Adrenal gland (tissue), 12 donors: ENCODE measurements around the gene RARB. TPM values are rescaled to one million over a fixed set of nuclear protein-coding genes. Genes with fewer than 3 reads are reported as not detected.

Source experiments
- DNase-seq, 7 donors: peaks; one replicate each; pipeline ENCODE4 v3.0.0-alpha.2; 2019 to 2020
- H3K27ac ChIP-seq, 5 donors: fragments of 200-600 bp; sonication (generic) in 4 of 5; 1 replicate in 3 of 5; 2 replicates in 2 of 5; pipeline versions ENCODE4 v1.5.1 to v1.8.0; 2016 to 2020; ENCODE audit warnings: mild to moderate bottlenecking in 1 of 5
- H3K27me3 ChIP-seq: fragments of 200-600 bp; 2 replicates; pipeline ENCODE4 v1.8.0; 2021
- H3K36me3 ChIP-seq, 2 donors: fragments of 200-600 bp; replicated peaks in 1 of 2; 1 replicate in 1 of 2; 2 replicates in 1 of 2; pipeline versions ENCODE4 v1.5.1 to v1.8.0; 2018 to 2022
- H3K4me1 ChIP-seq, 2 donors: fragments of 200-600 bp; replicated peaks in 1 of 2; 1 replicate in 1 of 2; 2 replicates in 1 of 2; pipeline versions ENCODE4 v1.5.1 to v1.8.0; 2018 to 2021
- H3K4me3 ChIP-seq, 4 donors: fragments of 200-600 bp; sonication (generic) in 3 of 4; one replicate each; pipeline ENCODE4 v1.5.1; 2016 to 2018
- H3K9me3 ChIP-seq, 3 donors: fragments of 200-600 bp; sonication (generic) in 1 of 3; replicated peaks in 1 of 3; 1 replicate in 2 of 3; 2 replicates in 1 of 3; pipeline versions ENCODE4 v1.5.1 to v1.8.0; 2016 to 2021
- POLR2A ChIP-seq, 2 donors: fragments of 450-650 bp; IDR thresholded peaks; one replicate each; pipeline ENCODE4 v1.6.1; 2017; ENCODE audit warnings: antibody characterized with exemption in 2 of 2, mild to moderate bottlenecking in 2 of 2, moderate library complexity in 1 of 2
- WGBS, 4 donors: extraction: QIAGEN DNeasy Blood & Tissue Kit in 2 of 4; methylation state at CpG; one replicate each; pipeline versions ENCODE4 v1.1.5 to v1.1.7; 2013 to 2017; 5-methylcytosine and 5-hydroxymethylcytosine counted together
- intact Hi-C, 2 donors: fragments of 100-400 bp; cut with DNase I; formaldehyde crosslinking; loops; one replicate each; pipeline versions ENCODE4 v1.14.1 to v1.15.0; 2022 to 2023
- polyA plus RNA-seq, 3 donors: library from polyadenylated mRNA; stranded (reverse); fragments of 200-250 nt in 2 of 3; fragments of 350-450 nt in 1 of 3; fragmentation: Illumina TruSeq in 1 of 3; extraction: RNeasy Lipid Tissue Mini Kit (QIAGEN cat#74804) in 1 of 3; gene quantifications; one replicate each; pipeline ENCODE4 v1.2.3, GENCODE V29; 2013 to 2014
- total RNA-seq, 9 donors: library from RNA; depleted of rRNA in 4 of 9; stranded (reverse); fragments of >200 nt in 4 of 9; fragments of 120-200 nt in 1 of 9; fragmentation: NEBNext Ultra II Directional in 1 of 9; extraction: Animal tissue kit (Norgen Biotek cat#: 25700) in 1 of 9; gene quantifications; one replicate each; pipeline versions ENCODE4 v1.1.0 to v1.2.4, GENCODE V29; 2013 to 2023
- TF ChIP-seq, protein P1 (sequence below), 6 experiments: fragments of 450-650 bp in 4 of 6; fragments of 200-600 bp in 2 of 6; sonication (generic) in 1 of 6; IDR thresholded peaks; 1 replicate in 5 of 6; 2 replicates in 1 of 6; pipeline versions ENCODE4 v1.5.1 to v1.8.0; 2016 to 2021; ENCODE audit warnings: antibody characterized with exemption in 6 of 6, mild to moderate bottlenecking in 2 of 6, moderate library complexity in 1 of 6
- donor health status: healthy with polysubstance abuse.
- donor health status: Bipolar disorder and iron deficiency.
- donor health status: DM: yes; HTN: yes; CAD: no.
- donor health status: DM: no; HTN: no; CAD: no.
- donor health status: DM: no; HTN: no; CAD: no.
- donor health status: DM: yes; HTN: yes; CAD: no.

The RARB gene
- total and polyA plus RNA-seq, 12 donors: 1.7 to 23.3 (median 9.7) TPM

DNA sequence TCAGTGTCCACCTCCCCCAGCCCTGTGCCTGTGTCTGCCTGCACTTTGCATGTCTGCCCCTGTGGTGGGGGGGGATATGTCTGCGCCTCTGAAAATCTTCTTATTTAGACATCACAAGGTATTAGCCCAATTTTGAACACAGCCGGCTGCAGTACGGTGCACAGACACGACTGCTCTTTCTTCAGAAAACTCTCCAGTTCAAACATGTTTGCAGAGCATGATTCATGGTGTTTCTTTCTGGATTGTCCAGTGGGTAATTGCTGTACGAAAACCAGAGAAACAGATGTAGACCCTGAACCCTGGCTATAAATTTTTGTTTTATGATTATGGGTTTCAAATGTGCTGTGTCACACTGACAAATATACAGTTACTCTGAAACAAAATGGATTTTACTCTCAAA is 3.4 kb upstream of the RARB start:
- 43 to 51% (median 46%) methylated on average over 5 of the region's 5 CpGs for WGBS, 4 donors
- intact Hi-C loops: no loop called here
- Histone ChIP-seq H3K27me3 (no peaks in the 10 kb centered on the region), H3K36me3 (no peaks in the 10 kb centered on the region), H3K4me1 (peaks cover 0 to 6% of the 10 kb centered on the region in 2 donors), H3K9me3 (no peaks in the 10 kb centered on the region), H3K27ac (no peak overlapping the region), H3K4me3 (no peak overlapping the region)
- DNase-seq: no peak
- no peak for TF ChIP-seq POLR2A (IDR thresholded peaks at IDR 0.05)
- TF ChIP-seq, protein P1, sequence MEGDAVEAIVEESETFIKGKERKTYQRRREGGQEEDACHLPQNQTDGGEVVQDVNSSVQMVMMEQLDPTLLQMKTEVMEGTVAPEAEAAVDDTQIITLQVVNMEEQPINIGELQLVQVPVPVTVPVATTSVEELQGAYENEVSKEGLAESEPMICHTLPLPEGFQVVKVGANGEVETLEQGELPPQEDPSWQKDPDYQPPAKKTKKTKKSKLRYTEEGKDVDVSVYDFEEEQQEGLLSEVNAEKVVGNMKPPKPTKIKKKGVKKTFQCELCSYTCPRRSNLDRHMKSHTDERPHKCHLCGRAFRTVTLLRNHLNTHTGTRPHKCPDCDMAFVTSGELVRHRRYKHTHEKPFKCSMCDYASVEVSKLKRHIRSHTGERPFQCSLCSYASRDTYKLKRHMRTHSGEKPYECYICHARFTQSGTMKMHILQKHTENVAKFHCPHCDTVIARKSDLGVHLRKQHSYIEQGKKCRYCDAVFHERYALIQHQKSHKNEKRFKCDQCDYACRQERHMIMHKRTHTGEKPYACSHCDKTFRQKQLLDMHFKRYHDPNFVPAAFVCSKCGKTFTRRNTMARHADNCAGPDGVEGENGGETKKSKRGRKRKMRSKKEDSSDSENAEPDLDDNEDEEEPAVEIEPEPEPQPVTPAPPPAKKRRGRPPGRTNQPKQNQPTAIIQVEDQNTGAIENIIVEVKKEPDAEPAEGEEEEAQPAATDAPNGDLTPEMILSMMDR (IDR thresholded peaks at IDR 0.05): no peak

DNA sequence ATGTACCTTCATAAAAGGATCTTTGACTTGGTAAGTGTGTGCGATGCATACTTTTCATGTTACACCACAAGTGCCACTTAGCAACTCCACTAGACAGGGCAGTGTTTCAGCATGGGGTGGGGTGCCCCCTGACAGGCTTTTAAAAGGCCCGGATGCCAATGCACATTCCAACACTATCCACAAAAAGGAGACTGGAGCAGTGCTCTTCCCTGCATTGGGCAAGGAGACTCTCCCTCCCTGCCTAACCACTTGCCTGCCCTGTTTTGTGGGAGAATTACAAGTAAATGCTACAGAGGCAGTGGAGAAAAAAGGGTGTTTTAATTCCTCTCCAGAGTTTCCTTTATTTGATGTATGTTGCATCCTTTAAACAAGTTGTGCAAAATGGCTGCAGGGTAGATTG is 1.7 kb upstream of the RARB start:
- no peak overlapping the region for H3K4me3 ChIP-seq
- peaks cover 0 to 6% of the 10 kb centered on the region in 2 donors for H3K4me1 ChIP-seq
- DNase-seq: no peak
- intact Hi-C loops: no loop called here
- WGBS, 4 donors: 66 to 89% (median 74%) methylated on average over 2 of the region's 2 CpGs
- H3K27ac ChIP-seq: no peak overlapping the region
- TF ChIP-seq, protein P1 (IDR thresholded peaks at IDR 0.05): no peak
- TF ChIP-seq POLR2A (IDR thresholded peaks at IDR 0.05): no peak
- H3K36me3 ChIP-seq: no peaks in the 10 kb centered on the region
- no peaks in the 10 kb centered on the region for H3K27me3 ChIP-seq
- H3K9me3 ChIP-seq: no peaks in the 10 kb centered on the region

DNA sequence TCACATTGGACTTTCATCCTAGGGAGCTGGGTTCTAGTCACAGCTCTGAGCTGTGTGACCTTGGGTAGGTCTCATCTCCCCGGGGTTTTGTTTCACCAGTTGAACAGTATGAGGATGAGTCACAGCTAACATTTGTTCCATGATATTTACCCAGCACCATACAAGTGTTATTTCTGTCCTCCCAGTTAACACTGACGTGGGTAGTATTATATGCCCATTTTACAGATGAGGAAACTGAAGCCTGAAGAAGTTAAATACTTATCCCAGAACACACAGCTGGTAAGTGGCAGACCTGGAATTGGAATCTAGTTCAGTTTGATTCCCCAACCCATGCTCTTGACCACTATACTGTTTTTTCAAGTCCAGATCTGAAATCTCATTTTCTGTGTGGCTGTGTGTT is 908 bp upstream of the RARB start:
- Histone ChIP-seq H3K4me3 (peak overlapping the region in 1 of 4 donors; percentile 71), H3K36me3 (no peaks in the 10 kb centered on the region), H3K4me1 (peaks cover 0 to 6% of the 10 kb centered on the region in 2 donors), H3K27me3 (no peaks in the 10 kb centered on the region), H3K9me3 (no peaks in the 10 kb centered on the region), H3K27ac (peak overlapping the region in 3 of 5 donors; percentile 67 to 92 (median 87))
- intact Hi-C loops: no loop called here
- DNase-seq: no peak
- TF ChIP-seq POLR2A (IDR thresholded peaks at IDR 0.05): no peak
- TF ChIP-seq, protein P1 (IDR thresholded peaks at IDR 0.05): no peak
- WGBS, 4 donors: 28 to 44% (median 39%) methylated on average over 2 of the region's 2 CpGs

DNA sequence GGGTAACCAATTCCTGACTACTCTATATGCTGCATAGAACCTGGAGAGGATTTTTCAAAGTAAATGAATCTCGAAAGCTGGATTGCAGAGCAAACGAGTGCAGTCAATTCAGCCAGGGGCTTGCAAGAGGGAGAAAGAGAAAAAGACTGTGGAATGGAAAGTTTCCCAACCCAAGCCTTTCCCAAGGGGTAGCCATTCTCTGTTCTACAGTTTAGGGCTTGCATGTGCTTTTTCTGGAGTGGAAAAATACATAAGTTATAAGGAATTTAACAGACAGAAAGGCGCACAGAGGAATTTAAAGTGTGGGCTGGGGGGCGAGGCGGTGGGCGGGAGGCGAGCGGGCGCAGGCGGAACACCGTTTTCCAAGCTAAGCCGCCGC is 511 bp upstream of the RARB start:
- no peaks in the 10 kb centered on the region for H3K9me3 ChIP-seq
- peaks cover 0 to 6% of the 10 kb centered on the region in 2 donors for H3K4me1 ChIP-seq
- intact Hi-C loops: no loop called here
- H3K27ac ChIP-seq: peak overlapping the region in 4 of 5 donors; percentile 65 to 92 (median 77)
- WGBS, 4 donors: 1 to 2% (median 2%) methylated on average over 13 of the region's 13 CpGs
- no peaks in the 10 kb centered on the region for H3K36me3 ChIP-seq
- TF ChIP-seq POLR2A (IDR thresholded peaks at IDR 0.05): no peak
- TF ChIP-seq, protein P1 (IDR thresholded peaks at IDR 0.05): no peak
- H3K27me3 ChIP-seq: no peaks in the 10 kb centered on the region
- H3K4me3 ChIP-seq: peak overlapping the region in 3 of 4 donors; percentile 5 to 71 (median 37)
- no peak for DNase-seq
